ENCODE measurements around the gene LRRC8E.
A peak's percentile ranks its signal among the peaks of the same experiment; 100 is the strongest.

The LRRC8E gene

GRCh38 chr19:7901337-7901736 lies 13.0 kb downstream of the LRRC8E start:
- Histone ChIP-seq H3K79me2 (ENCODE audit: insufficient read depth, low read depth) (peaks cover 23% of the 10 kb centered on the region), H3K27me3 (ENCODE audit: insufficient read depth, low read depth) (no peaks in the 10 kb centered on the region), H2AFZ (ENCODE audit: low read depth) (no peak overlapping the region), H3K4me2 (no peak overlapping the region), H3K36me3 (ENCODE audit: insufficient read depth) (no peaks in the 10 kb centered on the region), H3K4me1 (ENCODE audit: low read depth, poor library complexity, severe bottlenecking) (peaks cover 5% of the 10 kb centered on the region), H3K4me3 (IDR thresholded peaks at IDR 0.05; ENCODE audit: insufficient read depth, low read depth, low read length) (no peak overlapping the region), H3K9ac (no peak overlapping the region), H4K20me1 (ENCODE audit: insufficient read depth) (no peaks in the 10 kb centered on the region), H3K27ac (no peak overlapping the region)
- no peak for TF ChIP-seq CTCF (conservative IDR thresholded peaks at IDR 0.05; ENCODE audit: low read depth, low read length)

- Histone ChIP-seq H3K27me3 (ENCODE audit: insufficient read depth, low read depth) (no peaks in the 10 kb centered on the region), H3K79me2 (ENCODE audit: insufficient read depth, low read depth) (peaks cover 31% of the 10 kb centered on the region), H3K27ac (peak overlapping the region; percentile 31; the same call in 1 of the 2 replicates), H3K4me2 (peak overlapping the region; percentile 89), H3K36me3 (ENCODE audit: insufficient read depth) (no peaks in the 10 kb centered on the region), H3K4me3 (IDR thresholded peaks at IDR 0.05; ENCODE audit: insufficient read depth, low read depth, low read length) (no peak overlapping the region), H4K20me1 (ENCODE audit: insufficient read depth) (no peaks in the 10 kb centered on the region), H3K4me1 (ENCODE audit: low read depth, poor library complexity, severe bottlenecking) (peaks cover 5% of the 10 kb centered on the region), H3K9ac (peak overlapping the region; percentile 73), H2AFZ (ENCODE audit: low read depth) (peak overlapping the region; percentile 60)
- no peak for TF ChIP-seq CTCF (conservative IDR thresholded peaks at IDR 0.05; ENCODE audit: low read depth, low read length)
These were observed 14.5 kb downstream of the LRRC8E start for GRCh38 chr19:7902796-7903243.

GRCh38 chr19:7903244-7904073 lies 15.1 kb downstream of the LRRC8E start, which contains the start of gene MAP2K7:
Gene MAP2K7 (plus strand): TSS chr19:7903877. CDS start chr19:7903945, 68 bp downstream.
- peak within 1 kb of the TSS; percentile 45 for H3K27ac ChIP-seq
- peaks cover 31% of the 10 kb centered on the region for H3K79me2 ChIP-seq (ENCODE audit: insufficient read depth, low read depth)
- H3K9ac ChIP-seq, result peak within 1 kb of the TSS; percentile 73
- no peaks in the 10 kb centered on the region for H3K27me3 ChIP-seq (ENCODE audit: insufficient read depth, low read depth)
- no peak within 1 kb of the TSS for H3K4me3 ChIP-seq (IDR thresholded peaks at IDR 0.05; ENCODE audit: insufficient read depth, low read depth, low read length)
- H3K36me3 ChIP-seq (ENCODE audit: insufficient read depth), result no peaks in the 10 kb centered on the region
- H3K4me2 ChIP-seq, result peak within 1 kb of the TSS; percentile 89
- H4K20me1 ChIP-seq (ENCODE audit: insufficient read depth), result no peaks in the 10 kb centered on the region
- peak; percentile 56 for TF ChIP-seq CTCF (conservative IDR thresholded peaks at IDR 0.05; ENCODE audit: low read depth, low read length)
- H2AFZ ChIP-seq (ENCODE audit: low read depth), result peak within 1 kb of the TSS; percentile 60
- peaks cover 5% of the 10 kb centered on the region for H3K4me1 ChIP-seq (ENCODE audit: low read depth, poor library complexity, severe bottlenecking)

GRCh38 chr19:7904074-7905020 lies 16.0 kb downstream of the LRRC8E start:
- H3K36me3 ChIP-seq (ENCODE audit: insufficient read depth), result no peaks in the 10 kb centered on the region
- H3K4me2 ChIP-seq, result peak overlapping the region; percentile 74
- peaks cover 31% of the 10 kb centered on the region for H3K79me2 ChIP-seq (ENCODE audit: insufficient read depth, low read depth)
- peaks cover 5% of the 10 kb centered on the region for H3K4me1 ChIP-seq (ENCODE audit: low read depth, poor library complexity, severe bottlenecking)
- H4K20me1 ChIP-seq (ENCODE audit: insufficient read depth), result no peaks in the 10 kb centered on the region
- no peak overlapping the region for H3K4me3 ChIP-seq (IDR thresholded peaks at IDR 0.05; ENCODE audit: insufficient read depth, low read depth, low read length)
- peak overlapping the region; percentile 73 for H3K9ac ChIP-seq
- TF ChIP-seq CTCF (conservative IDR thresholded peaks at IDR 0.05; ENCODE audit: low read depth, low read length), result no peak
- no peaks in the 10 kb centered on the region for H3K27me3 ChIP-seq (ENCODE audit: insufficient read depth, low read depth)
- peak overlapping the region; percentile 30; the same call in 1 of the 2 replicates for H2AFZ ChIP-seq (ENCODE audit: low read depth)
- H3K27ac ChIP-seq, result peak overlapping the region; percentile 38

Measured in KMS-11 (cell line).